GM12878 (cell line): Measurements from ENCODE around the gene CYP3A7.

Experiments used
- ATF3 ChIP-seq: IDR thresholded peaks from 2 replicates; pipeline ENCODE4 v1.6.1; 2011; ENCODE audit warnings: low read depth, mild to moderate bottlenecking, low read length, moderate library complexity, borderline replicate concordance; ENCODE audit errors: extremely low read depth
- CBX3 ChIP-seq: fragments of 200-600 bp; sonication (generic); IDR thresholded peaks from 2 replicates; pipeline ENCODE4 v1.6.1; 2016; ENCODE audit warnings: low read depth, borderline replicate concordance
- CHD1 ChIP-seq: IDR thresholded peaks from 2 replicates; pipeline ENCODE4 v1.6.1; 2012; ENCODE audit warnings: low read depth, low read length, improper control_type of control experiment
- CREM ChIP-seq: IDR thresholded peaks from 2 replicates; pipeline ENCODE4 v1.6.1; 2014; ENCODE audit warnings: antibody characterized with exemption, low read depth
- CTCF ChIP-seq, 3 experiments: IDR thresholded peaks in 2 of 3; conservative IDR thresholded peaks in 1 of 3; 2 replicates each; pipeline ENCODE4 v1.5.1; 2011; ENCODE audit warnings: low read depth in 3 of 3, low read length in 3 of 3, mild to moderate bottlenecking in 3 of 3, control low read depth in 2 of 3, moderate library complexity in 2 of 3, inconsistent platforms in 1 of 3, mixed read lengths in 1 of 3; ENCODE audit not compliant: control insufficient read depth in 2 of 3, insufficient read depth in 1 of 3; ENCODE audit errors: extremely low read depth in 1 of 3
- E2F8 ChIP-seq: fragments of 450-650 bp; IDR thresholded peaks from 2 replicates; pipeline ENCODE4 v1.6.1; 2018; ENCODE audit warnings: mild to moderate bottlenecking, low read depth, moderate library complexity; ENCODE audit not compliant: partially characterized antibody
- EGR1 ChIP-seq, 2 experiments: IDR thresholded peaks; 1 replicate in 1 of 2; 2 replicates in 1 of 2; pipeline ENCODE4 v1.6.1; 2011 to 2012; ENCODE audit warnings: low read depth in 2 of 2, low read length in 2 of 2, borderline replicate concordance in 1 of 2, mild to moderate bottlenecking in 1 of 2, moderate library complexity in 1 of 2
- EZH2 ChIP-seq: IDR thresholded peaks from 2 replicates; pipeline ENCODE4 v1.6.1; 2012; ENCODE audit warnings: low read depth, mild to moderate bottlenecking, control low read depth, inconsistent platforms, low read length, borderline replicate concordance; ENCODE audit not compliant: control insufficient read depth
- POLR2A ChIP-seq: IDR thresholded peaks from 2 replicates; pipeline ENCODE4 v1.6.1; 2011; ENCODE audit warnings: low read depth, mild to moderate bottlenecking, low read length
- POLR2AphosphoS2 ChIP-seq: IDR thresholded peaks from 2 replicates; pipeline ENCODE4 v1.6.1; 2011; ENCODE audit warnings: low read depth, mild to moderate bottlenecking, low read length, improper control_type of control experiment, moderate library complexity
- POLR2AphosphoS5 ChIP-seq: IDR thresholded peaks from 2 replicates; pipeline ENCODE4 v1.6.1; 2011; ENCODE audit warnings: mild to moderate bottlenecking, low read length, inconsistent platforms
- RAD21 ChIP-seq: IDR thresholded peaks from 2 replicates; pipeline ENCODE4 v1.6.1; 2011; ENCODE audit warnings: mild to moderate bottlenecking, low read depth, low read length, moderate library complexity; ENCODE audit not compliant: insufficient read depth
- SUZ12 ChIP-seq: fragments of 200-600 bp; sonication (generic); IDR thresholded peaks from one replicate; pipeline ENCODE4 v1.6.1; 2018; ENCODE audit warnings: antibody characterized with exemption, mild to moderate bottlenecking; ENCODE audit not compliant: unreplicated experiment
- ZNF274 ChIP-seq: IDR thresholded peaks from one replicate; pipeline ENCODE4 v1.8.0; 2011; ENCODE audit not compliant: insufficient read length, insufficient read depth

GRCh38 chr7:99668541-99668940 is 66.5 kb downstream of the CYP3A7 start:
- no peak for TF ChIP-seq CTCF (IDR thresholded peaks at IDR 0.05 in 2 of 3, conservative IDR thresholded peaks at IDR 0.05 in 1 of 3; ENCODE audit: control insufficient read depth in 2 of 3, extremely low read depth in 1 of 3, insufficient read depth in 1 of 3, low read depth in 3 of 3, low read length in 3 of 3)
- TF ChIP-seq EZH2: no peak
- TF ChIP-seq CREM: no peak
- no peak for TF ChIP-seq POLR2A
- no peak for TF ChIP-seq SUZ12
- TF ChIP-seq CBX3: no peak
- TF ChIP-seq CHD1: no peak
- no peak for TF ChIP-seq ZNF274
- TF ChIP-seq E2F8: no peak
- no peak for TF ChIP-seq ATF3
- no peak for TF ChIP-seq RAD21
- no peak for TF ChIP-seq EGR1 (IDR thresholded peaks at IDR 0.05; ENCODE audit: borderline replicate concordance in 1 of 2, low read depth in 2 of 2, low read length in 2 of 2)
- no peak for TF ChIP-seq POLR2AphosphoS2
- no peak for TF ChIP-seq POLR2AphosphoS5
